HG02870 (cell line): ENCODE measurements around the gene TNFAIP8L1.
"Not testable (repeated sequence)": the region's sequence is repeated elsewhere in the genome, so short reads cannot be mapped to it uniquely, and the experiment has no call there.

Experiments
- ATAC-seq: cut with Tn5 transposase; IDR thresholded peaks from one replicate; pipeline ENCODE4 v1.9.1; 2021; ENCODE audit warnings: mild to moderate bottlenecking, moderate library complexity; ENCODE audit not compliant: unreplicated experiment

Gene TNFAIP8L1

GRCh38 chr19:4675346-4675745, 36.0 kb downstream of the TNFAIP8L1 start:
- no peak for ATAC-seq

GRCh38 chr19:4676955-4677731, 37.8 kb downstream of the TNFAIP8L1 start:
- ATAC-seq = no peak

- no peak for ATAC-seq
These were observed 39.8 kb downstream of the TNFAIP8L1 start for GRCh38 chr19:4678881-4679790.

- not testable (repeated sequence) for ATAC-seq
These were observed 40.7 kb downstream of the TNFAIP8L1 start for GRCh38 chr19:4680021-4680420.

- ATAC-seq = no peak
These were observed 43.3 kb downstream of the TNFAIP8L1 start for GRCh38 chr19:4682417-4683200.

- no peak for ATAC-seq
These were observed 45.2 kb downstream of the TNFAIP8L1 start for GRCh38 chr19:4684312-4685095.

- no peak for ATAC-seq
These were observed 47.4 kb downstream of the TNFAIP8L1 start for GRCh38 chr19:4686700-4687099.

- no peak for ATAC-seq
These were observed 48.1 kb downstream of the TNFAIP8L1 start for GRCh38 chr19:4687396-4687795.

- no peak for ATAC-seq
These were observed 49.3 kb downstream of the TNFAIP8L1 start for GRCh38 chr19:4688587-4688986.

GRCh38 chr19:4689403-4689802, 50.1 kb downstream of the TNFAIP8L1 start:
- ATAC-seq = no peak

GRCh38 chr19:4690361-4690760, 51.0 kb downstream of the TNFAIP8L1 start:
- no peak for ATAC-seq

- no peak for ATAC-seq
These were observed 52.1 kb downstream of the TNFAIP8L1 start for GRCh38 chr19:4691373-4691772.

GRCh38 chr19:4692251-4693077, 53.1 kb downstream of the TNFAIP8L1 start:
- no peak for ATAC-seq

- ATAC-seq = no peak
These were observed 53.7 kb downstream of the TNFAIP8L1 start for GRCh38 chr19:4693078-4693350.

GRCh38 chr19:4693471-4694121, 54.3 kb downstream of the TNFAIP8L1 start:
- ATAC-seq = no peak

- no peak for ATAC-seq
These were observed 55.1 kb downstream of the TNFAIP8L1 start for GRCh38 chr19:4694211-4694987.

GRCh38 chr19:4695224-4695731, 56.0 kb downstream of the TNFAIP8L1 start:
- ATAC-seq = no peak

- ATAC-seq = no peak
These were observed 58.0 kb downstream of the TNFAIP8L1 start for GRCh38 chr19:4697304-4697703.
